ENCODE data around the gene MRPL55.

Gene MRPL55

DNA sequence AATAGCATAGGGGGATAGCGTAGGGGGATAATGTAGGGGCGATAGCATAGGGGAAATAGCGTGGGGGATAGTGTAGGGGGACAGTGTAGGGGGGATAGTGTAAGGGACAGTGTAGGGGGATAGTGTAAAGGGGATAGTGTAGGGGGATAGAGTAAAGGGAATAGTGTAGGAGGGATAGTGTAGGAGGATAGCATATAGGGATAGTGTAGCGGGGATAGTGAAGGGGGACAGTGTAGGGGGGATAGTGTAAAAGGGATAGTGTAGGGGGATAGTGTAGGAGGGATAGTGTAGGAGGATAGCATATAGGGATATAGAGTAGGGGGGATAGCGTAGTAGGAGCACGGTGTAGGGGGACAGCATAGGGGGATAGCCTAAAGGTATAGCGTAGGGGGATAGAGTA is 40.7 kb downstream of the MRPL55 start:
- ATAC-seq (no peak), DNase-seq (no peak)

DNA sequence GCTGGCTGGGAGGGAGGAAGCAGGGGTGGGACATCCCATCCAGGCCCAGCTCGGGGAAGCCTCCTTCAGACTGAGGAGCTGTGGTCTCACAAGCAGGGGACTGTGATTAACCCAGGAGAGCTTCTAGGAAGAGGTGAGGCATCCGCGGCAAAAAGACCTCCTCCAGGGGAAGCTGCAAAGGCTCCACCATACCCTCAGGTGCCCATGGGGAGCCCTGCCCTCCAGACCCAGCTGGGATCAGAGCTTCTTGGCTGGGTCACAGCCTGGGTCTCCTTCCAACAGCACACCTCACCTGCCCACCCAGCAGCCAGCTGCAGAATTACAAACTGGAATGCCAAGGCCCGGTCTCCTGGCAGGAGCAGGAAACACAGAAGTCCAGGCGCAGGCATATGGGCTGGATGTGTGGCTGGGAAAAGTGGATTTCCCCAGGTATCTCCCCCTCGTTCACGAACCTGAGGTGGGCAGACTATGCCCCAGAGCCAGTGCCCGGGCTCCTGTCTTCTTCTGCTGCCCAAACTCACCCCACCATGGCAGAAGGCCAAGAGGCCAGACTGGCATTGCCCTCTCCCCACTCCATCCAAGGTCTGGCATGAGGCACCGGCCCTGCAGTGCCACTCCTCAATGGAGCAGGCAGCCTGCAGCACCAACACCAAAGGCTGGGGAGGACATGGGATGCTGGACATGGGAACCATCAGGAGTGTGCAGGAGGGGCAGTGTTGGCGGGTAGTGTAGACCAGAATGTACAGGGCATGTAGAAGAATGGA is 42.0 kb downstream of the MRPL55 start:
- DNase-seq, result no peak

DNA sequence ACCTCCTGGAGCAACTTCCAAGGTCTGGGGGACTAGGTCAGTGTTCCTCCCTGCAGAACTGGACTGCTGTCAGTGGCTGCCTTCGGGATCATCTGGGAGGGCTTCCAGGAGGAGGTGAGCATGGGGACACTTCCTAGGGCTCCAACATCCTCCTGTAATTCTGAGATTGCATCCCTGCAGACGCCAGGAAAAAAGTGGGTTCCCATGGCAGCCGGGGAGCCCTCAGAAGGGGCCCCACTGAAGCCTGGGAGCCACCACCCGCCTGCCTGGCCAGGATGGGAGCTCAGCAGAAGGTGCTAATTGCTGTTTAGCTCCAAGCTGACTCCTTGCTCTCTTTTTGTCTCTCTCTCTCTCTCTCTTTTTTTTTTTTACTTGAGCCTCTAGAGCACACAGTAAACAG is 42.7 kb downstream of the MRPL55 start:
- no peak for ATAC-seq

More for the DNA sequence above, 42.0 kb downstream of the MRPL55 start:
- no peak for ATAC-seq

DNA sequence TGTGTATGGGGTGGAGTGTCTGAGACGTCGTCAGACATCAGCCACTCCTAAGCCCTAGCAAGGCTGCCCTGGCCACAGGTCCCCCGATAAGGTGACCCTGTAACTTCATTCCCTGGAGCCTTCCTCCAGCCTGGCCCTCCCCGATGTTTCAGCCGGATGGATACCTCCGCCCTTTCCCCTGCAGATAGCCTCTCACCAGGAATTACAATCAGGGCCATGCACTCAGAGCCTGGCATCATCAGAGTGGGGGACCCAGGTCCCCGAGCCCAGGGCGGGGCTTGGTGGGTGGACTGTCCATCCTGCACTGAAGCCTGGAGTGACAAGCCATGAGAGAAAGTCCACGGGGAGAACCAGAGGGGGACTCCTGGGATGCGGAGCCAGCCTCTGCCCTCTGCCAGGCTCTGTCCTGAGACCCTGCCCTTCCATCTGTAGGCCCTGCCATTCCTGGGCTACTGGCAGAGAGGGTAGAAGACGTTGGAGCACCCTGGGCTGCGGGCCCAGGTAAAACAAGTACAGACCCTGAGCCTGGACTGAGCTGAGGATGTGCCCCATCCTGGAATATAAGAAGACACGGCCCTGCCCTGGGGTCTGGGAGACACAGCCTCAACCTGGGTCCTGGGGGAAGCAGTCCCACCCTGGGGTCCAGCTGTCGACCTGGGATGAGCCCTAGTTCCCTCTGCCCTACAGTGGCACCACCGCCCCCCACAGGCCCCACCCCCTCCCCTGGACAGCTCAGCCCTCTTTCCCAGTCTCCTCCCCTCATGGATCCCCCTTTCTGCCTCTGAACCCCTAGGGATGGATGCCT is 43.4 kb downstream of the MRPL55 start:
- DNase-seq, result no peak
- no peak for ATAC-seq

More for the DNA sequence above, 42.7 kb downstream of the MRPL55 start:
- no peak for DNase-seq

DNA sequence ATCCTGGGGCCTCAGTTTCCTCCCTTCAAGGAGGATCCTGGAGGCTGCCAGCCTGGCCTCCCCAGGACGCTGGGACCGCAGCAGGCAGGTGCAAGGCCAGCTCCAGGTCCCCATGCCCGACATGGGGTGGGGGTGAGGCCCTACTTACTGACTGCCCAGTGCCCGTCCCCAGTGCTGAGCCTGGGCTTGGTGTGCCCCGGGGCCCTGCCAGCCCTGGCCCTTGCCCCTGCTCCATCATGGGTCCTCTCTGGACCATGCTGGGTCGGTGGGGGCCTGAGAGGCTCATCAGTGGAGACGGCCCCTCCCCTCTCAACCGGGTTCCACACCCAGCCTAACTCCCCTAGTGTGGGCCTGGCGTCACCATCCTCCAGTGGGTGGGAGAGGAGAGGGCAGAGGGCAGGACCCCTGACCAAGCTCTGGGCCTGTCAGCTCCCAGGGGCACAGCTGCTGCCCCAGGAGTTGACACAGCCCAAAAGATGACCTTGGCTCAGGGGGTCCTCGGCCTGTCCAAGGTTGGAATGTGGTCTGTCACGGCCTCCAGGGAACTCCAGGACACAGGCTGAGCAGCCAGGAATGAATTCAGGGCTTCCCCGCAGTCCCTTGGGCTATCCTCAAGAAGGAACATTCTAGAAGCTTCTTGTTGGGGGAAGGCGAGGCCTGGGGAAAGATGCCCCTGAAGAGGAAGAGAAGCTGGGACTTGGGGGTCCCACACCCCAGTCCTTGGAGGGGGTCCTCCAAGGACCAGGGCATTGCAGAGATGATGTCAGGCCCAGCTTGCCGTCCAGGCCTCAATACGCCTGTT is 44.2 kb downstream of the MRPL55 start:
- ATAC-seq (no peak), DNase-seq (no peak)

DNA sequence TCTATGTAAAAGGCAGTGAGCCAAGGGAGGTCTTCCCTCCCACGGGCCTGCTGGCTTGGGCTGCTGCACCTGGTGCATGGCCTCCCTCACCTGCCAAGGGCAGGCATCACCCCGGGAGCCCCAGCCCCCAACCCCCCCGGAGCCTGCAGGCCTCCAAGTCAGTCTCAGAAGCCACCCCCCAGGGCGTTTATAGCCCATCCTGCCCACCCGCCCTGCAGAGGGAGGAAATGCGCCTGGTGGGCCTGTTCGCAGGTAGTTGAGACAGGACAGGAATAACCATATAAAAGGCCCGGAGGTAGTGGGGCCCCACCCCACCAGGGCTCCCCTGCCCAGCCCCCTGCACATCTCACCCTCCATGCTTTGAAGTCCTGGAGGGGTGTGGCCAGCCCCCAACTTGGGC is 44.8 kb downstream of the MRPL55 start:
- ATAC-seq, result no peak
- DNase-seq, result no peak

DNA sequence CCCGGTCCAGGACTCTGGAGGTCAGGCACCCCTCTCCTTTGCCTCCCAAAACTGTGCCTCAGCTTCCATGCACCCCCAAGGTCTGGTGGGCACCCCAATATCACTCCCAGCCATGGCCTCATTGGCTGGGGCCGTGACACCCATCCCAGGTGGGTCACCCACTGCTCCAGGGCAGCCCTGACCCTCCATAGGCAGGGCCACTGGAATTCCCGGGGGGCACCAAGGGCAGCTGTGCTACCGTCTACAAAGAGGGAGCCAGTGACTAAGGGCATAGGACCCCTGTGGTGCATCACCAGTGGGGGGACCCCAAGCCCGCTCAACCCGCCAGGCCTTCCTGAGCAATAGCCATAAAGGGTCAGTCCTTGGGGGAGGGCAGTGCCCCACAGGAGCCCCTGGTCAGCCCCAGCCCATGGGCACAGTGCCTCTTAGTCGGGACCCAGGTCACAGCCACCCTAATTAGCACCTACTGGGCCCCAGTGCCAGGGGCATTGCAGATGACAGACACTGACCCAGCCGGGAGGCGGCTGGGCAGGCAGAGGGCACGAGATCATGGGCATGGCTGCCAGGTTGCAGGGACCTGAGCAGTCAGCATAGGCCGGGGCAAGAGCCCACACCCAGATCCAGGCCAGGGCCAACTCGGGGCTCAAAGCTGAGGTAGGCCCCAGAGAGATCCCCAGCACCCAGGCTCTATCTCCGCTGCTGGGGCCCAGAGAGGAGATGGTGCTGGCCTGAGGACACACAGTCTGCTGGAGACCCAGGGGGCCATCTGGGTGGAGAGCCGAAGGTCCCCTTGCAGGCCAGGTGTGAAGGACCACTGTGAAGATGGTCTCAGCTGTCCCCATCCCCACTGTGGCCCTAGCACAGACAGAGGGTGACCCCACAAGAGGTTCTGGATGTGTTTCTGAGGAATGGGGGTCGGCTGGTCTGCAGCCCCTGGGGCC is 45.6 kb downstream of the MRPL55 start:
- DNase-seq (no peak), ATAC-seq (no peak)

DNA sequence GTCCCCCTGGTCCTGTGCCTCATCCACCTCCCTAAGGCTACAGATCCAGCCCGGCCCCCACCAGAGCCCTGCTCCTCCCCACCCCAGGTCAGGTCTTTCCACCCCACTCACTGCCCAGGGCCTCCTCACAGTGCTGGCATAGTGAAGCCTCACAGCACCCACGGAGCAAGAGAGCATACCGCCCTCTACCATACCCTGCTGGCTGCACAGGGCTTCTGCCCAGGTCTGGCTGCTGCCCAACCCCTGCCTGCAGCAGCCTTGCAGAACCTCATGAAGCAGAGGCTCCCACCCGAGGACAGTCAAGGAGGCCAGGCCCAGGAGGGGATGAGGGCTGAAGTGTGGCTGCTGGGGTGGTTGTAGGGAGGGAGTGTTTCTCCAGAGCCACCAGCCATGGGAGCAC is 46.3 kb downstream of the MRPL55 start:
- ATAC-seq (no peak), DNase-seq (no peak)

DNA sequence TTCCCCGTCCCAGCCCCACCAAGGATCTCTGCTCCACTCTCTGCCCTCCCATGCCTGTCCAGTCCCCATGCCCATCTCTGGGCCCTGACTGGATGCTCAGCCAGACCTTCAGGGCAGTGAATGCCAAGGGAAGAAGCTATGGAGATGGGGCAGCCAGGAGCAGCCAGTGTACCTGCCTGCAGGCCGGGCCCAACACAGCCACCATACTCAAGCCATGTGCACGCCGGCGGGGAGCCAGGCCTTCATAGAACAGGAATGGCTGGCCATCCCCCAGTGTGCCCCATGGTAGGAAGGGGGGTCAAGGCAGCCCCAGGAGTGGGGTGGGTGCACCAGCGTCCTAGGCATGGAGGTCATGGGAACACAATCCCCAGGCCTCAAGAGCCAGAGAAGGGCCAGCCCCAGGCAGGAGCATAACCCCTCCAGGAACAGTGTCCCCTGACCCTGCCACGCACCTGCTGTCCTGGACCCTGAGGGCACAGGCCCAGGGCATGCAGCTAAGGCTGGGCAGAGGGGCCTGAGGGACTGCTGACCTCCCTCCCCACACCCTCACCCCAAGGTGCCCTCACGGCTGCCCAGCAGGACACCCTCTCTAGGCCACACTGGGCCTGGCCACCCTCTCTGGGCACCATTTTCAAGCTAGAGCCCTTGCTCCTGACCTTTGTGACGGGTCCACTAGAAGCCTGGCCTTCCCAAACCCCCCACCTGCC is 46.9 kb downstream of the MRPL55 start:
- no peak for ATAC-seq
- DNase-seq, result no peak

DNA sequence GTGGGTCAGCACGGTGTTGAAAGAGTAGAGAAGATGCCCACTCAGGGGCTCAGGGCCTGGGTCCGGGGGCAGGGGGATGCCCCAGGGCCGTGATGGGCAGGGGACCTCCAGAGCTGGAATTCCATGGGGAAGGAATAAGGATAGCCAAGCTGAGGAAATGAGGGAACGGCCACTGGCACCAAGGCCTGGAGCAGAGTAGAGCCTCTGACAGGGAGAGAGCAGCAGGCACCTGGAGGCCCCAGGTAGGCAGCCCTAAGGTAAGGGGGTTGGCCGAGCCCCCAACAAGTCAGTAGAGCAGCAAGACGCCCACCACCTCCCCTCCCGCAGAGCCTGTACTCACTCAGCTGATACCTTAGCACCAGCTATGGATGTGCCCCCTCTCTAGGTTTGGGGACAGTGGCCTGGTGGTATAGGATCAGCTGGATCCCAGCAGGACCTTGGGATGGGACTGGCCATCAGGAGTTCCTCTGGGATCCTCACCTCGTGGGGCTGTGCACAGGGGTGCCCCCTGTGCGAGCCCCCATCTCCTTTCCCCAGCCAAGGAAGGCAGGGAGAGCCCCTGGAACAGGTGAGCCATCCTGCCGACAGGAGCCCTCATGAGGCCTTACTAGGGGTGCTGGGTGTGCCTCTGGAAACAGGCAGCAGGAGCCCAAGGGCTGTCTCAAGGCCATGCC is 47.6 kb downstream of the MRPL55 start:
- no peak for ATAC-seq
- DNase-seq, result no peak

DNA sequence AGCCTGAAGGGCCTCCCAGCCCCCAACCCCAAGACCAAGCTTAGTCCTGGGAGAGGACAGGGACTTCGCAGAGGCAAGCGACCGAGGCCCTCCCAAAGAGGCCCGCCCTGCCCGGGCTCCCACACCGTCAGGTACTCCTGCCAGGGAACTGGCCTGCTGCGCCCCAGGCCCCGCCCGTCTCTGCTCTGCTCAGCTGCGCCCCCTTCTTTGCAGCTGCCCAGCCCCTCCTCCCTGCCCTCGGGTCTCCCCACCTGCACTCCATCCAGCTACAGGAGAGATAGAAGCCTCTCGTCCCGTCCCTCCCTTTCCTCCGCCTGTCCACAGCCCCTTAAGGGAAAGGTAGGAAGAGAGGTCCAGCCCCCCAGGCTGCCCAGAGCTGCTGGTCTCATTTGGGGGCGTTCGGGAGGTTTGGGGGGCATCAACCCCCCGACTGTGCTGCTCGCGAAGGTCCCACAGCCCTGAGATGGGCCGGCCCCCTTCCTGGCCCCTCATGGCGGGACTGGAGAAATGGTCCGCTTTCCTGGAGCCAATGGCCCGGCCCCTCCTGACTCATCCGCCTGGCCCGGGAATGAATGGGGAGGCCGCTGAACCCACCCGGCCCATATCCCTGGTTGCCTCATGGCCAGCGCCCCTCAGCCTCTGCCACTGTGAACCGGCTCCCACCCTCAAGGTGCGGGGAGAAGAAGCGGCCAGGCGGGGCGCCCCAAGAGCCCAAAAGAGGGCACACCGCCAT is 48.5 kb downstream of the MRPL55 start:
- DNase-seq (no peak), ATAC-seq (no peak)

DNA sequence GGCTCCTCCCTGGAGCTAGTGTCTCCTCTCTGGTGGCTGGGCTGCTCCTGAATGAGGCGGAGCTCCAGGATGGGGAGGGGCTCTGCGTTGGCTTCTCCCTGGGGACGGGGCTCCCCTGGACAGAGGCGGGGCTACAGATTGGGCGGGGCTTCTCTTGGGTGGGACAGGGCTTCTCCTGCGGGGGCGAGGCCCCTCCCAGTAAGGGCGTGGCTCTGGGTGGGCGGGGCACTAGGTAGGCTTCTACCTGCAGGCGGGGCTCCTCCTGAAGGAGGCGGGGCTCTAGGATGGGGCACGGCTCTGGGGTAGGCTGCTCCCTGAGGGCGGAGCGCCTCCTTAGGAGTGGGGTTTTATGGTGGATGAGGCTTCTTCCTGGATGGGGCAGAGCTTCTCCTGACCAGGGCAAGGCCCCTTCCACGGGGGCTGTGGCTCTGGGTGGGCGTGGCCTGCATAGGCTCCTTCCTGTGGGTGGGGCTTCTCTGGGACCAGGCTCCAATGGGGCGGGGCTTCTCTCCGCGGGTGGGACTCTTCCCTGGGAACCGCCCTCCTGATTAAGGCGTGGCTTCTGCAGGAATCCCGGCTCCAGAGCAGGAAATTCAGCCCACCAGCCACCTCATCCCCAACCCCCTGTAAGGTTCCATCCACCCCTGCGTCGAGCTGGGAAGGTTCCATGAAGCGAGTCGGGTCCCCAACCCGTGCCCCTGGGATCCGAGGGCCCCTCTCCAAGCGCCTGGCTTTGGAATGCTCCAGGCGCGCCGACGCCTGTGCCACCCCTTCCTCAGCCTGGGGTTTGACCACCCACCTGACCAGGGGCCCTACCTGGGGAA is 49.3 kb downstream of the MRPL55 start:
- ATAC-seq (peak; percentile 50), DNase-seq (peak; percentile 81)

DNA sequence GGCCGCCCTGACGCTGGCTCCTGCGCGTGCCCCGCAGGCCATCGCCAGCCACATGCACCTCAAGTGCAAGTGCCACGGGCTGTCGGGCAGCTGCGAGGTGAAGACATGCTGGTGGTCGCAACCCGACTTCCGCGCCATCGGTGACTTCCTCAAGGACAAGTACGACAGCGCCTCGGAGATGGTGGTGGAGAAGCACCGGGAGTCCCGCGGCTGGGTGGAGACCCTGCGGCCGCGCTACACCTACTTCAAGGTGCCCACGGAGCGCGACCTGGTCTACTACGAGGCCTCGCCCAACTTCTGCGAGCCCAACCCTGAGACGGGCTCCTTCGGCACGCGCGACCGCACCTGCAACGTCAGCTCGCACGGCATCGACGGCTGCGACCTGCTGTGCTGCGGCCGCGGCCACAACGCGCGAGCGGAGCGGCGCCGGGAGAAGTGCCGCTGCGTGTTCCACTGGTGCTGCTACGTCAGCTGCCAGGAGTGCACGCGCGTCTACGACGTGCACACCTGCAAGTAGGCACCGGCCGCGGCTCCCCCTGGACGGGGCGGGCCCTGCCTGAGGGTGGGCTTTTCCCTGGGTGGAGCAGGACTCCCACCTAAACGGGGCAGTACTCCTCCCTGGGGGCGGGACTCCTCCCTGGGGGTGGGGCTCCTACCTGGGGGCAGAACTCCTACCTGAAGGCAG is 50.0 kb downstream of the MRPL55 start:
- DNase-seq (no peak), ATAC-seq (peak; percentile 33)

DNA sequence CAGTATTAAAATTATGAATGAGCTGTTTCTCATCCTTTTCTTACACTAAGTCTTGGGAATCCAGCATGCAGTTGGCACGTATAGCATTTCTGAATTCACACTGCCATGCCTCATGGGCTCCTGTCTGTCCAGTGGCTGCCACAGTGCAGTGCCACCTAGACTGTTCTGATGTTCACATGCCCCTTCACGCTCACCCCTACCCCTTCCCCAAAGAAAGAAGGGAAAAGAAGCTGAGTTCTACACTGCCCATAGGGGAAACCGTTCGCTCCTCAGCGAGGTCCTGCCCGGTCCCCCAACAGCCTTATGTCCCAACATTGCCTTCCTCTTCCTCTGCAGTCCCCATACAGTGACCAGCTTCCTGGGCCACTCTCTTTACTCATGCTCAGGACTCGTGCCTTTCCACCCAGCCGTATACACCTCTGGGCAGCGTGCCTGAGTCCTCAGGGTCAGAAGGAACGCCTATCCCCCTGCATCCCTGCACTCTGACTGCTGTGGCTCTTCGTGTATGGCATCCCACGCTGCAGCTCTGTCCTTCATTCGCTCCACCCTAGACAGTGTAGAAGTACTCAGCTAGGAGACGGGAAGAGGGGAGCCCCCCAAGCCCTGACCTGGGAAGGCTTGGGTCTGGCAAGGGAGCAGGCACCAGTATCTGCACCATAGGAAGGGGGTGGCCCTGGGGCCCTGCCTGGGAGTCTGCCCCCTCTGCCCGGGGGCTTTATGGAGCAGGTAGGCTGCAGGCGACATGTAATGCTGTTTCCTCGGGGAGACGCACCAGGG is 50.7 kb downstream of the MRPL55 start:
- DNase-seq (no peak), ATAC-seq (peak; percentile 7)
